SK-N-SH (cell line): ENCODE measurements around the gene UBL7. TPM values are rescaled to one million over a fixed set of nuclear protein-coding genes. Genes with fewer than 3 reads are reported as not detected.

ENCODE experiments used
- CTCF ChIA-PET: fragments of 300-600, 350-600 bp; formaldehyde crosslinking; extraction: SDS; loops from one replicate; lab custom pipeline; 2021; lab: Yijun Ruan, JAX
- POLR2A ChIA-PET: fragments of 350-600 bp; sonication (Branson Sonifier 250); formaldehyde crosslinking; extraction: SDS; loops from one replicate; lab custom pipeline; 2020; ENCODE audit warnings: antibody characterized with exemption, inconsistent platforms; lab: Yijun Ruan, JAX
- DNase-seq: peaks from one replicate; pipeline ENCODE4 v3.0.0; 2012
- H2AFZ ChIP-seq: fragments of 200-600 bp; sonication (generic); 2 replicates; pipeline ENCODE4 v1.8.1; 2016; ENCODE audit warnings: antibody characterized with exemption, mild to moderate bottlenecking, low read depth
- H3F3A ChIP-seq: fragments of 200-600 bp; sonication (generic); replicated peaks from 2 replicates; pipeline ENCODE3; 2016; ENCODE audit warnings: antibody characterized with exemption, mild to moderate bottlenecking; ENCODE audit not compliant: insufficient read depth
- H3K27ac ChIP-seq, 2 experiments: fragments of 200-500 bp in 1 of 2; fragments of 200-600 bp in 1 of 2; sonication (Bioruptor generic) in 1 of 2; sonication (generic), shearing (Covaris generic) in 1 of 2; 2 replicates each; pipeline versions ENCODE4 v1.5.1 to v1.6.1; 2014 to 2016; ENCODE audit warnings: low read depth in 2 of 2, inconsistent platforms in 1 of 2, low read length in 1 of 2, mild to moderate bottlenecking in 1 of 2, mixed read lengths in 1 of 2
- H3K27me3 ChIP-seq: fragments of 200-600 bp; sonication (generic), shearing (Covaris generic); 2 replicates; pipeline ENCODE4 v1.6.1; 2016; ENCODE audit warnings: mixed run types; ENCODE audit not compliant: insufficient read depth
- H3K36me3 ChIP-seq, 2 experiments: fragments of 200-500 bp in 1 of 2; fragments of 200-600 bp in 1 of 2; sonication (Bioruptor generic) in 1 of 2; sonication (generic) in 1 of 2; replicated peaks in 1 of 2; 2 replicates each; pipeline versions ENCODE3 to v1.5.1; 2014 to 2016; ENCODE audit warnings: low read length in 1 of 2, mild to moderate bottlenecking in 1 of 2; ENCODE audit not compliant: insufficient read depth in 2 of 2, control insufficient read depth in 1 of 2
- H3K4me1 ChIP-seq, 2 experiments: fragments of 200-500 bp in 1 of 2; fragments of 200-600 bp in 1 of 2; sonication (Bioruptor generic) in 1 of 2; sonication (generic), shearing (Covaris generic) in 1 of 2; 2 replicates each; pipeline versions ENCODE4 v1.5.1 to v1.6.1; 2014 to 2016; ENCODE audit warnings: low read depth in 1 of 2, low read length in 1 of 2, mixed run types in 1 of 2; ENCODE audit not compliant: insufficient read depth in 2 of 2, control insufficient read depth in 1 of 2
- H3K4me2 ChIP-seq: fragments of 200-600 bp; sonication (generic), shearing (Covaris generic); 2 replicates; pipeline ENCODE4 v1.6.1; 2017; ENCODE audit warnings: mixed run types
- H3K4me3 ChIP-seq, 2 experiments: fragments of 200-500 bp in 1 of 2; fragments of 200-600 bp in 1 of 2; sonication (Bioruptor generic) in 1 of 2; sonication (generic), shearing (Covaris generic) in 1 of 2; 2 replicates each; pipeline versions ENCODE4 v1.5.1 to v1.8.1; 2014 to 2016; ENCODE audit warnings: low read depth in 2 of 2, inconsistent platforms in 1 of 2, low read length in 1 of 2, mild to moderate bottlenecking in 1 of 2, mixed read lengths in 1 of 2, moderate library complexity in 1 of 2
- H3K79me2 ChIP-seq: fragments of 200-600 bp; sonication (generic); 2 replicates; pipeline ENCODE4 v1.8.1; 2017; ENCODE audit warnings: mild to moderate bottlenecking; ENCODE audit not compliant: insufficient read depth
- H3K9ac ChIP-seq: fragments of 200-600 bp; sonication (generic); 2 replicates; pipeline ENCODE4 v1.6.1; 2017; ENCODE audit warnings: mixed run types
- H3K9me2 ChIP-seq: fragments of 200-600 bp; sonication (generic); 2 replicates; pipeline ENCODE4 v1.6.1; 2017; ENCODE audit warnings: mixed run types
- H3K9me3 ChIP-seq: fragments of 200-600 bp; sonication (generic); 2 replicates; pipeline ENCODE4 v1.6.1; 2017; ENCODE audit warnings: mixed run types, mild to moderate bottlenecking, moderate library complexity
- H4K20me1 ChIP-seq: fragments of 200-600 bp; sonication (generic); 2 replicates; pipeline ENCODE4 v1.6.1; 2017; ENCODE audit warnings: mild to moderate bottlenecking, mixed run types; ENCODE audit not compliant: insufficient read depth
- CTCF ChIP-seq: fragments of 200-600 bp; sonication (generic); IDR thresholded peaks from 2 replicates; pipeline ENCODE4 v1.6.1; 2017; ENCODE audit warnings: antibody characterized with exemption, mild to moderate bottlenecking, moderate library complexity
- FOSL2 ChIP-seq: IDR thresholded peaks from 2 replicates; pipeline ENCODE4 v1.4.0; 2012; ENCODE audit warnings: low read depth, mild to moderate bottlenecking, moderate library complexity, borderline replicate concordance
- FOXJ3 ChIP-seq: sonication (generic); formaldehyde crosslinking; IDR thresholded peaks from 2 replicates; pipeline ENCODE4 v1.5.1; 2020; ENCODE audit warnings: mild to moderate bottlenecking, missing genetic modification reagents
- GABPA ChIP-seq: IDR thresholded peaks from 2 replicates; pipeline ENCODE4 v1.4.0; 2012; ENCODE audit warnings: low read depth, mild to moderate bottlenecking
- GATA2 ChIP-seq: sonication (generic); formaldehyde crosslinking; IDR thresholded peaks from 2 replicates; pipeline ENCODE4 v1.5.0; 2020; ENCODE audit warnings: mild to moderate bottlenecking, missing genetic modification reagents
- JUND ChIP-seq: IDR thresholded peaks from 2 replicates; pipeline ENCODE4 v1.4.0; 2012
- NFIC ChIP-seq: IDR thresholded peaks from 2 replicates; pipeline ENCODE4 v1.4.0; 2012; ENCODE audit warnings: borderline replicate concordance
- NRF1 ChIP-seq: IDR thresholded peaks from 2 replicates; pipeline ENCODE4 v1.6.1; 2012; ENCODE audit warnings: low read depth, mild to moderate bottlenecking, low read length
- PBX3 ChIP-seq: IDR thresholded peaks from 2 replicates; pipeline ENCODE4; 2012
- RCOR1 ChIP-seq: fragments of 150-350 bp; IDR thresholded peaks from 2 replicates; pipeline ENCODE4 v1.6.1; 2017; ENCODE audit warnings: antibody characterized with exemption, low read length
- SIN3A ChIP-seq: IDR thresholded peaks from 2 replicates; pipeline ENCODE4 v1.6.1; 2012; ENCODE audit warnings: low read depth, mild to moderate bottlenecking, low read length, moderate library complexity, borderline replicate concordance
- SMC3 ChIP-seq: IDR thresholded peaks from 2 replicates; pipeline ENCODE4 v1.6.1; 2012; ENCODE audit warnings: low read depth, low read length, improper control_type of control experiment
- TAF1 ChIP-seq: IDR thresholded peaks from 2 replicates; pipeline ENCODE4 v1.6.1; 2012; ENCODE audit warnings: low read depth, mild to moderate bottlenecking, low read length, moderate library complexity, borderline replicate concordance
- TEAD4 ChIP-seq: IDR thresholded peaks from 2 replicates; pipeline ENCODE4 v1.4.0; 2012; ENCODE audit warnings: mild to moderate bottlenecking, borderline replicate concordance; ENCODE audit not compliant: insufficient read depth
- USF2 ChIP-seq: fragments of 150-350 bp; IDR thresholded peaks from 2 replicates; pipeline ENCODE4 v1.6.1; 2017; ENCODE audit warnings: antibody characterized with exemption, low read length, low read depth, borderline replicate concordance
- YY1 ChIP-seq: IDR thresholded peaks from 2 replicates; pipeline ENCODE4 v1.4.0; 2012; ENCODE audit warnings: low read depth, mild to moderate bottlenecking
- WGBS: methylation state at CpG from one replicate; pipeline ENCODE4 v1.1.6; 2017; ENCODE audit warnings: low lambda C conversion rate; 5-methylcytosine and 5-hydroxymethylcytosine counted together
- polyA plus RNA-seq, 3 experiments: library from polyadenylated mRNA; depleted of rRNA; stranded (reverse); fragments of >200 nt; gene quantifications; 2 replicates each; pipeline ENCODE4 v1.2.3, GENCODE V29; 2012

UBL7 gene
- polyA plus RNA-seq, 1 of the 3 experiments (the other 2 are of a cell fraction), result 81.1 TPM

GRCh38 chr15:74461847-74462511 is 1.0 kb upstream of the UBL7 start:
- POLR2A ChIA-PET, result interaction anchor here (1.3 to 1.7 kb wide), 3 partner anchors 79 to 152 kb away, joined by 4 to 5 read pairs (median 5); partner anchors contain the start of gene ARID3B
- peak overlapping the region; percentile 66 to 73; a peak in 3 of 4 replicates for H3K27ac ChIP-seq
- DNase-seq, result no peak

More at GRCh38 chr15:74461847-74462511, 1.0 kb upstream of the UBL7 start:
- Histone ChIP-seq H3K9me2 (no peaks in the 10 kb centered on the region), H3K9ac (peak overlapping the region; percentile 69), H3K4me3 (peak overlapping the region; percentile 77 to 78), H3K4me2 (peak overlapping the region; percentile 82), H3K4me1 (peaks cover 0 to 6% of the 10 kb centered on the region in 2 experiments; a peak in 1 of 4 replicates), H3F3A (peaks cover 4% of the 10 kb centered on the region), H3K27me3 (no peaks in the 10 kb centered on the region), H3K36me3 (peaks cover 6 to 11% of the 10 kb centered on the region in 2 experiments), H4K20me1 (no peaks in the 10 kb centered on the region), H2AFZ (peak overlapping the region; percentile 83), H3K79me2 (peaks cover 28% of the 10 kb centered on the region), H3K9me3 (no peaks in the 10 kb centered on the region)
- CTCF ChIA-PET, result interaction anchor here (1.0 to 36.5 kb wide), 8 partner anchors 8 to 170 kb away, joined by 3 to 779 read pairs (median 5); partner anchors contain the start of genes ARID3B and CYP11A1
- WGBS, result 40% methylated on average over 8 of the region's 8 CpGs
- no peak for TF ChIP-seq TAF1
- TF ChIP-seq CTCF, result no peak
- TF ChIP-seq TEAD4, result no peak
- no peak for TF ChIP-seq SIN3A
- TF ChIP-seq NFIC, result no peak
- TF ChIP-seq JUND, result no peak
- no peak for TF ChIP-seq GABPA
- TF ChIP-seq SMC3, result no peak
- no peak for TF ChIP-seq FOXJ3
- TF ChIP-seq PBX3, result no peak
- no peak for TF ChIP-seq YY1
- no peak for TF ChIP-seq RCOR1
- no peak for TF ChIP-seq GATA2
- no peak for TF ChIP-seq USF2
- no peak for TF ChIP-seq NRF1
- TF ChIP-seq FOSL2, result no peak
- TF ChIP-seq, all 33 proteins: peak for 0
